Astrocyte of the cerebellum (primary cell): ENCODE measurements around the gene BMF.

Experiments used
- DNase-seq: peaks from one replicate; pipeline ENCODE4 v3.0.0-alpha.2; 2011; ENCODE audit warnings: low read depth
- H3K4me3 ChIP-seq: 2 replicates; pipeline ENCODE4 v1.5.1; 2011; ENCODE audit warnings: mild to moderate bottlenecking, low read depth, low read length, moderate library complexity
- CTCF ChIP-seq: IDR thresholded peaks from 2 replicates; pipeline ENCODE4 v1.5.1; 2012; ENCODE audit warnings: low read length, low read depth, moderate library complexity, mild to moderate bottlenecking; ENCODE audit errors: missing control alignments
- in situ Hi-C: cut with HindIII; loops from 2 replicates; pipeline ENCODE4 v1.10.0; 2017; ENCODE audit warnings: low sequenced_read_pairs

BMF gene

GRCh38 chr15:40092256-40092978 lies 16.3 kb downstream of the BMF start:
- no peak for TF ChIP-seq CTCF
- in situ Hi-C loops = no loop called here
- peak; percentile 74 for DNase-seq
- H3K4me3 ChIP-seq = no peak overlapping the region

DNA sequence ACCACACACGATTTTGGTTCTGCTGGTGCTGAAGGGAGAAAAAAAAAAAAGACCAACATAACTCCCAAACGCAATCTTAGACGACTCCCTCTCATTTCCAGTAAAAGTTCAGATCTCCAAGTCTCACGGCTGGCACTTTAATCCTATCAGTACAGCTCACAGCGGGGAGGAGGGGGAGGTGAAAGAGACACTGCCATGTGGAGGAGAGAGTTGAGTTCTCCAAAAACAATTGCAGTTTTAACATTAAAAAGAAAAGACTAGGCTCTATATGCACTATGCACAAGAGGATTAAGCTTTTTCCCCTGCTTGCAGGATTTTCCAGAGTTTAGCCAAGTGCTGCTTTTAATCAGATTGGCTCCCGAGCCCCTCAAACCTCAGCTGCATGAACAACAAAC lies 16.8 kb downstream of the BMF start:
- in situ Hi-C loops = no loop called here
- no peak for TF ChIP-seq CTCF
- no peak for DNase-seq
- no peak overlapping the region for H3K4me3 ChIP-seq

DNA sequence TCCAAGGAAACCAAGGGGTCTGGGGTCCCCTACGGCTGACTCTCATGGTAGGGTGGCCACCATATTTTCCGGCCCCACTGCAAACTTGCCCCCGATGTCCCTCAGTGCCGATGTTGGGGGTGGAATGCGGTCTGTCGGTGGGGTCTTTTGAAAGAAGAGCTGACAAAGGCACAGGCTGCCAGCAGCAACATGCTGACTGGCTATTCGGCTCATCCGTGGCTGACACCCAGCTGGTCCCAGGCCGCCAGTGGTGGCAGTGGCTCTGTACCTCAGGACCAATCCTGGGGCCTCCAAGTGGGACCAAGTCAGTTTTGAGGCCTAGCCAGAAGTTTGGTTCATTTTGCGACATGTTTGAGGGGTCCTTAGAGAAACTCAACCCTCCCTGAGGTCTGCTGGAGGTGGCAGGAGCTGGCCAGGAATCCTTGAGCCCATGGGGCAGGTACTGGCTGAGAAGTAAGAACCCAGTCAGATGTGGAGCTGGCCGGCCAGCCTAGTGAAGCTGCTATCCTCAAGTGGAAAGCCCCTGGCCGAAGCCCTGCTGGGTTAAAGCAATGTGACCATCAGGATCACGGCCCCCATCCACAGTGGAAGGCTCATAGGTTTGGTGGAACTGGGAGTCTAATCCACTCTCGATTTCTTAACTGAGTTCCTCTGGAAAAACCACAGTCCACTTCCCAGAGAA lies 17.8 kb downstream of the BMF start:
- TF ChIP-seq CTCF = no peak
- DNase-seq = no peak
- in situ Hi-C loops = no loop called here
- H3K4me3 ChIP-seq = no peak overlapping the region

DNA sequence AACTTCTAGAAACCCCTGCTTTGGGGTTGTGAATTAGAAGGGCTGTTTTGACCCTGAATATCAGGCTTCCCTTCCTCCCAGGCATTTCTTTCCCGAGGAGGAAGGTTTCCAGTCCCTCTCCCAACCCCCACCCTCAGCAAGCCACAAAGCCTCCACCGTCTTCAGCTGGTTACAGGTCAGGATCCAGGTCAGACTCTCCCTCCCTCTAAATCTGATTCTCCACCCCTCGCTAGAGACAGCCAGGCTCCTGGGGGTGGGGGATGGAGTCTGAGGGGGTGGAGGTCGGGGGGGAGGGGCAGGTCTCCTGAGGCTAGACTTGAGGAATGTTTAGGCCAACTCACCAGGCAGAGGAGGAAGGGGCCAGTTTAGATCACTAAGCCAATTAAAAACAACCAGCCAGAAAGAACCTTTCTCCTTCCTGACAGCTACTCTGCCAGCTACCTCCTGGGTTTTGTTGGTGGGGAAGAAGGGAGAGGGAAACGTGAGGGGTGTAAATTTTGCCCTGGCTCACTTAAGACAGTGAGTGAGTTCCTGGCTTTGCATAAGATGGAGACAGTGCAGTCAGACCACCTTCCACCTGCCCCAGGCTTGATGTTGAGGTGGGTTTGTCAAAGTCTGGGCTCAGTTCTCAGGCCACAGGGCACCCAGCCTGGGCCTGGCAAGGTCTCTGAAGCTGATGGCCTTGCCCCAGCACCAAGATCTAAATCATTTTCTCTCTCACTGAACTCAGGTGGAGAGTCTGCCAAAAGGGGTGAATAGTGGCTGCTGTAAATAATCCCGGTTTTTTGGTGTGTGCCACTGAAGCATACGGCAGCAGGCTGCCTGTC lies 19.5 kb downstream of the BMF start:
- no peak for TF ChIP-seq CTCF
- DNase-seq = no peak
- H3K4me3 ChIP-seq = no peak overlapping the region
- in situ Hi-C loops = no loop called here

DNA sequence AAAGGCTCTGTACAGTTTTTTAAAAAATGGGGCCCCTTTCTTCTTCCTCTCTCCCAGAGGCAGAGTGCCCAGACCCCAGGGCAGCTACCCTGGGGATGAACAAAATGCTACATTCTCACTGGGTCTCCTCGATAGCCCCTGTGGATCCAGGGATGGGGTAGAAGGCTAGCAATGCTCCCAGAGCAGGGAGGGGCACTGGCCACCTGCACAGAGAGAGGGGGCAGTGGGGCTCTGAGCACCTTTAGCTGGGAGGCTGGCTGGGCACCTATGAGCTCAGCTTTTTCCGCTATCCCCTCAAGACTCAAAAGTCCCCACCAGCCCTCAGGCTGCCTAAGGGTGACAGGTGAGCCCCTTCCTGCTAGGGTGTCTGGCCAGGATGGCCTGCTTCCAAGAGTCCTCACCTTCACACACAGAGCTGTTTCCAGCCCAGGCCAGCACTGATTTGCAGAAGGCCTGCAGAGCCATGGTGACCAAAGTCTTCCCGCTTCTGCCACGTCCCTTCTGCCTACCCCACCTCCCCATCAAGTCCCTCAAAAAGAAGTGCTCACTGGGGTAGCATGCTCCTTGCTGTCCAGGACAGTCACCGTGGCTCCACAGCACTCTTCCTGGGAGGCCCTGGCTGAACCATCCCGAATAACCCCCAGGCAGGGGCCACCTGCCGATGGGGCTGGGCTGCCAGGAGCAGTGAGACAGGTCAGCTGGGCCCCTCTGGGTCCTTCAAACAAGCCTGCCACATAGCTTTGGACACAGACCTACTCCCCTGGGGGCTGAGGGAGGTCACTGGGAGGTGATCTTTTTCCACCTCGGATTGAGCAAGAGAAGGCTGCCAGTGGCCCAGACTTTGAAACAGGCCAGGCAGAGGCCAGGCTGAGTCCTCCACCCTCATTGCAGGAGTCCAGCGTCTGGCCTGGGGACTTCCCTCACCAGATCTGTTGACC lies 20.4 kb downstream of the BMF start:
- DNase-seq = no peak
- H3K4me3 ChIP-seq = no peak overlapping the region
- TF ChIP-seq CTCF = no peak
- in situ Hi-C loops = no loop called here
